AG09319 (cell line): ENCODE results near the gene PRDM5.

Experiments used
- DNase-seq: peaks from one replicate; pipeline ENCODE4 v3.0.0-alpha.2; 2010; ENCODE audit warnings: low read depth; ENCODE audit errors: extremely low read depth
- CTCF ChIP-seq: IDR thresholded peaks from 2 replicates; pipeline ENCODE4 v1.5.1; 2011; ENCODE audit warnings: low read depth, mild to moderate bottlenecking, inconsistent platforms, low read length, moderate library complexity

The PRDM5 gene

GRCh38 chr4:120922381-120923206 is at the start of gene PRDM5:
Gene PRDM5, minus strand, starts transcription at chr4:120922726. Its CDS starts 118 bp downstream, at chr4:120922608.
- peak; percentile 11 for TF ChIP-seq CTCF
- DNase-seq, result peak; percentile 16

GRCh38 chr4:120971884-120972283 is 49.4 kb upstream of the PRDM5 start:
- TF ChIP-seq CTCF, result no peak
- DNase-seq, result no peak

- no peak for TF ChIP-seq CTCF
Observed at GRCh38 chr4:120965938-120966337, 43.4 kb upstream of the PRDM5 start.

GRCh38 chr4:120964596-120964995 is 42.1 kb upstream of the PRDM5 start:
- DNase-seq, result no peak

More at GRCh38 chr4:120965938-120966337, 43.4 kb upstream of the PRDM5 start:
- no peak for DNase-seq

DNA sequence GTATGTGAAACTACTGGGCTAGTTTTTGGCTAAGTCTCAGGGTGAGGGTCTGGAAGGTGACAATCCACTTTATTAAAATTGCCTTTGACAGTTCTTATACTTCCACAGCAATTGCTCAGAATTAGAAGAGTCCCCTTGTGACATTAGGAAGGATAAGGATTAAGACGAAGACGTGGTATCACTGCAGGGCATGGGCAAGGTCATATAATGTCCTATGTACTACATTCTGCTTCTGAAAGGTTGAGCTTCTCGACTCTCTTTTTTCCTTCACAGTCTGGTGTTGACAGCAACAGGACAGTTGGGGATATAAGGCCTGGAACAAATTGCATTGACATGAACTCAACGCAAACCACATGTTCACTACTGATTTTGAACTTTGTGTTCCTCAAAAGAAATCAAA is 40.9 kb upstream of the PRDM5 start:
- no peak for DNase-seq
- TF ChIP-seq CTCF, result no peak

More at GRCh38 chr4:120964596-120964995, 42.1 kb upstream of the PRDM5 start:
- no peak for TF ChIP-seq CTCF

DNA sequence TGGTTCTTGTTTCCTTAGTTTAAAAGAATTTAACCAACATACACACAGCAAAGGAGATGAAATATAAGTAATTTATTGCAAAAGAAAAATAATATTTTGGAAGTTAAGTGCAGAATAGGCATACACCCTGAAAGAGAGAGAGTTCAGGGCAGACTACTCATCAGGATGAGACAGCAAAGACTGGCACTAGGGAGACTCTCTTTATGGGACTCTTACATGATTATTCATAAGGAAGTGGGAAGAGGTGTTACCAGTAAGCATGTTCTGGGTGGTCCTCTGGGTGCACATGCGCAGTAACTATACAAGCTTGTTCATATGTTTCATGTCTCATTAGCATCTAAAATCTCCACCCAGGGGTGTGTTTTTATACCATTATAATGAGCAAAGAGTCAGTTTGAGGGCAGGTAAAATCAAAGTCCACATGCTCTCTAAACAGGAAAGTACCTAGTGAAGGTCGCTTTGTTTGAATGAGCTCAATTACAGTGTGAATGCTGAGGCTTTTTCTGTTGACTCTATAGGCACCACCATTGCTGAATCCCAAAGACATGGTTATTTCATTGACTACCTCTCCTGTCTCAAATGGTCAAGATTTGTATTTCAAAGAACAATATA is 38.2 kb upstream of the PRDM5 start:
- no peak for TF ChIP-seq CTCF
- no peak for DNase-seq

DNA sequence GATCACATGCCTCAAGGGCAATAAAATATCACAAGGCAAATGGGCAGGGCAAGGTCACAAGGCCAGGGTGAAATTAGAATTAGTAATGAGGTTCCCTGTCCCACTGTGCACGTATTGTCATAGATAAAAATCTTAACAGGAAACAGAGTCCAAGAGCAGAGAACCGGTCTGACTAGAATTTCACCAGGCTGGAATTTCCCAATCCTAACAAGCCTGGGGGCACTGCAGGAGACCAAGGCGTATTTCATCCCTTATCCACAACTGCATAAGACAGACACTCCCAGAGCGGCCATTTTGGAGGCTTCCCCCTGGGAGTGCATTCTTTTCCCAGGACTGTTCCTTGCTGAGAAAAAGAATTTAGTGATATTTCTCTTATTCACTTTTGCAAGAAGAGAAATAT is 25.9 kb upstream of the PRDM5 start:
- no peak for TF ChIP-seq CTCF
- DNase-seq, result no peak
